Testis (tissue), 3 donors: ENCODE data around the gene MCTP1. TPM values are rescaled to one million over a fixed set of nuclear protein-coding genes. Genes with fewer than 3 reads are reported as not detected.

ENCODE experiments used
- DNase-seq: peaks from one replicate; pipeline ENCODE4 v3.0.0-alpha.2; 2019
- H3K27ac ChIP-seq, 2 donors: fragments of 200-600 bp; sonication (generic); one replicate each; pipeline ENCODE4 v1.5.1; 2019
- H3K27me3 ChIP-seq: fragments of 200-600 bp; sonication (generic); one replicate; pipeline ENCODE4 v1.5.1; 2019
- H3K36me3 ChIP-seq: fragments of 200-600 bp; sonication (generic); one replicate; pipeline ENCODE4 v1.5.1; 2017; ENCODE audit warnings: low read depth; ENCODE audit errors: missing control alignments
- H3K4me1 ChIP-seq: fragments of 200-600 bp; sonication (generic); one replicate; pipeline ENCODE4 v1.5.1; 2019
- H3K4me3 ChIP-seq, 2 donors: fragments of 200-600 bp; sonication (generic); one replicate each; pipeline ENCODE4 v1.5.1; 2017 to 2019
- H3K9me3 ChIP-seq: fragments of 200-600 bp; sonication (generic); one replicate; pipeline ENCODE4 v1.5.1; 2017
- CTCF ChIP-seq, 3 experiments: fragments of 450-650 bp in 2 of 3; fragments of 200-600 bp in 1 of 3; sonication (generic) in 1 of 3; IDR thresholded peaks; one replicate each; pipeline ENCODE4 v1.5.1; 2016 to 2019; ENCODE audit warnings: antibody characterized with exemption in 3 of 3, mild to moderate bottlenecking in 2 of 3, moderate library complexity in 1 of 3
- POLR2A ChIP-seq: fragments of 450-650 bp; IDR thresholded peaks from one replicate; pipeline ENCODE4 v1.6.1; 2017; ENCODE audit warnings: antibody characterized with exemption, mild to moderate bottlenecking, moderate library complexity
- WGBS, 2 donors: methylation state at CpG; one replicate each; pipeline ENCODE4 v1.1.5; 2018; 5-methylcytosine and 5-hydroxymethylcytosine counted together
- intact Hi-C: fragments of 100-400 bp; cut with DNase I; formaldehyde crosslinking; loops from one replicate; pipeline ENCODE4 v1.15.1; 2023; ENCODE audit warnings: low total_unique reads
- polyA plus RNA-seq: library from polyadenylated mRNA; stranded (reverse); fragments of 350-450 nt; fragmentation: Illumina TruSeq; extraction: RNeasy Lipid Tissue Mini Kit (QIAGEN cat#74804); gene quantifications from one replicate; pipeline ENCODE4 v1.2.3, GENCODE V29; 2014; ENCODE audit warnings: low read depth, low replicate concordance; ENCODE audit not compliant: insufficient read depth
- total RNA-seq, 2 donors: library from RNA; depleted of rRNA; stranded (reverse); fragments of >200 nt; gene quantifications; one replicate each; pipeline ENCODE4 v1.2.3, GENCODE V29; 2016

The MCTP1 gene
- total and polyA plus RNA-seq, 3 donors from 2014 or later: 7.4 to 15.5 (median 9.7) TPM

DNA sequence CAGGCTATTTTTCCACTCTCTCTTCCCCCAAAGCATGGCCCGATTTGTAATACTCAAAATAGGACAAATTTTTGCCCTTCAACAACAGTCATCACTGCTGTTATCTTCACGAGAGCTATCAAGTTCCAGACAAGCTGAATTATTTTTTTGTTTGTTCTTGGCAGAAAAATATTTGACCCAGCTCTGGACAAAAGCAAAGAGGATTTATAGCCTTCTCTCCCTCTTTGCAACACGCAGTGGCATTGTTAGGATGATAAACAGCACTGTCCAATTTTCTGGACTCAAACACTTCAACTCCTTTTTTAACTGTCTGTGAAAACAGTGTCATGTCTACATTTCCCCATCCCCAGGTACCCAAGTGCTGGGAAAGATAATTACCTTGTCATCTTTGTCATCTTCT lies 506.2 kb downstream of the MCTP1 start:
- Histone ChIP-seq H3K4me3 (no peak overlapping the region), H3K27me3 (no peaks in the 10 kb centered on the region), H3K9me3 (no peaks in the 10 kb centered on the region), H3K4me1 (no peaks in the 10 kb centered on the region), H3K27ac (no peak overlapping the region), H3K36me3 (no peaks in the 10 kb centered on the region)
- intact Hi-C loops: no loop called here
- TF ChIP-seq CTCF (IDR thresholded peaks at IDR 0.05) (no peak), POLR2A (no peak)
- no peak for DNase-seq
- 42 to 46% methylated on average over 3 of the region's 3 CpGs for WGBS, 2 donors

DNA sequence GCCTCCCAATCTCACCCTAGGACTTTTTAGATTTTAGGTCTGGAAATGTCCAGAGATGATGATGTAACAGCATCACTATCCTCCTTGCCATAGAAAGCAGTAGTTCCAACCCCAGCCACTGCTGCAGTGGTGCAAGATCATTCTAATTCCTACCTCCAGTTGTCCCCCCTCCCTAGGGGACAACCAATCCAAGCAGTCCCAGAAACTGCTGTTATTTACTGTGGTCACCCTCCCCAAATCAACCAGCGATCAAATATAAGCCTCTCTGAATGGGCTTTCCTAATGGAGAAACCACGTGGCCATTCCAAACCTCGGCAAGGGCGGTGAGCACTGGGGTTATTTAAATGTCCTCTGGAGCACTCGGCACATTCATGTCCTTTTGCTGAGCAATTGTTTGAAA lies 506.6 kb downstream of the MCTP1 start:
- 64 to 71% methylated on average over 5 of the region's 5 CpGs for WGBS, 2 donors
- TF ChIP-seq POLR2A: no peak
- no peak for TF ChIP-seq CTCF (IDR thresholded peaks at IDR 0.05)
- Histone ChIP-seq H3K4me3 (no peak overlapping the region), H3K27me3 (no peaks in the 10 kb centered on the region), H3K36me3 (no peaks in the 10 kb centered on the region), H3K9me3 (no peaks in the 10 kb centered on the region), H3K27ac (no peak overlapping the region), H3K4me1 (no peaks in the 10 kb centered on the region)
- DNase-seq: no peak
- intact Hi-C loops: no loop called here

DNA sequence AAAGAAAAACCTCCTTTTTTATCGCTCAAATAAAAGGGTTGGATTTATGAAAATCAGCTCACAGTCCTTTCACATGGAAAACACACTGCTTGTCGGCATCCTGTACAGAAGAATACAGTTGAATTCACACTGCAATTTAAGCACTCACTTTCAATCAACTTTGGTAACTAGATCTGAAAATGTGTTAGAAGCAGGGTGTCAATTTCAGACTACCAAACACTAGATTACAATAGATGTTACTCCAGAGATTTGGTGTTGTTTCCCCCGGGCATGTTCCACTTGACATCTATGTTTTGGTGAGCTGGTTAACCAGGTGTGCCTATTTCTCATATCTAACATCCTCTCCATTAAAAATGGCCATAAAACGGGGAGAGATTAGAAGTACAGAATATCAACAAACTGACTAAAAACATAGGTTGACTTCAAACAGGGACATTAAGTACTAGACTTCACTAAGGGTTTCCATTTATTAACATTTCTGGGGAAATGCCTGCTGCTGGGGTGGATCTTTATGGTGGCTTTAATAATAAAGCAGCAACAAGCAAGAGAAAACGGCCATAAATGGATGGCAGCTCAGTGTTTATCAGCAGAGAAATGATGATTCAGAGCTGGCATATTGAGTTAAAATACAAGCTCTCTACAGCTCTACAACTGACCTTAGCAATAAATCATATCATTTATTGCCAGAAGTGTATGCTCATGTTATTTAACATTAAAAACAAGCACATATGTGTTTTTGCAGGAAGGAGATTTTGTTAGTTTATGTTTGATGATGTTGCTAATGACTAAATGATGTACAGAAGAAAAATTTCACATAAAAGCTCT lies 507.6 kb downstream of the MCTP1 start:
- H3K27me3 ChIP-seq: no peaks in the 10 kb centered on the region
- H3K9me3 ChIP-seq: no peaks in the 10 kb centered on the region
- intact Hi-C loops: no loop called here
- H3K4me1 ChIP-seq: no peaks in the 10 kb centered on the region
- no peak for DNase-seq
- H3K36me3 ChIP-seq: no peaks in the 10 kb centered on the region
- WGBS, 2 donors: 63% methylated on average over 5 of the region's 5 CpGs
- no peak overlapping the region for H3K27ac ChIP-seq
- no peak overlapping the region for H3K4me3 ChIP-seq
- no peak for TF ChIP-seq POLR2A
- TF ChIP-seq CTCF (IDR thresholded peaks at IDR 0.05): no peak

DNA sequence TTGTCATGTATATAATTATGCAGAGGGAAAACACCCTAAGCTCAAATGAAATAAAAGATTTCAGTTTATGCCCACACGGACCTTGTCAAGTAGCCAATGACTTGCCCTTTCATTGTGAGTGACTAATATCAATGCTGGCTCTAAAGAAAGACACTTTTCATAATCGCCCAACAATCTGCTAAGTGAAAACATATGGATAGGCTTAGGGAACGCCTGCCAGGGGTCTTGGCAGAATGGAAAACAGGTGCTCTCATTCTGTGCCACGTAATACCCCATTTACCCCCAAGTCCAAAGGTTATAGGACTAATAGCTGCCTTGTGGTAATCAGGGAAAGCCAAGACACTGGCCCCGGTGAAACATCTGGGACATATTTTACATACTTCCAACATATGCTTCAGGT lies 508.7 kb downstream of the MCTP1 start:
- no peak overlapping the region for H3K27ac ChIP-seq

More for the DNA sequence above, 508.7 kb downstream of the MCTP1 start:
- no peaks in the 10 kb centered on the region for H3K27me3 ChIP-seq
- TF ChIP-seq POLR2A (no peak), CTCF (IDR thresholded peaks at IDR 0.05) (no peak)
- DNase-seq: no peak
- H3K4me1 ChIP-seq: no peaks in the 10 kb centered on the region
- no peak overlapping the region for H3K4me3 ChIP-seq
- WGBS, 2 donors: 79 to 82% methylated on average over 5 of the region's 5 CpGs
- H3K36me3 ChIP-seq: no peaks in the 10 kb centered on the region
- no peaks in the 10 kb centered on the region for H3K9me3 ChIP-seq
- intact Hi-C loops: no loop called here
